HG02623 (cell line): Measurements from ENCODE around the gene MYRF.

ENCODE experiments used
- ATAC-seq: cut with Tn5 transposase; IDR thresholded peaks from one replicate; pipeline ENCODE4 v1.9.1; 2021; ENCODE audit warnings: moderate library complexity; ENCODE audit not compliant: unreplicated experiment

The MYRF gene

GRCh38 chr11:61752117-61752924 is at the start of gene MYRF:
Gene MYRF, plus strand, starts transcription at chr11:61752636. Its CDS starts 109 bp downstream, at chr11:61752745.
- ATAC-seq: no peak

- no peak for ATAC-seq
Measured at GRCh38 chr11:61702701-61703312, 49.6 kb upstream of the MYRF start.

- ATAC-seq: no peak
Measured at GRCh38 chr11:61704838-61705237, 47.6 kb upstream of the MYRF start.

- no peak for ATAC-seq
Measured at GRCh38 chr11:61706452-61707400, 45.7 kb upstream of the MYRF start.

GRCh38 chr11:61707574-61707973 is 44.9 kb upstream of the MYRF start:
- no peak for ATAC-seq

GRCh38 chr11:61709110-61709509 is 43.3 kb upstream of the MYRF start:
- ATAC-seq: no peak

- no peak for ATAC-seq
Measured at GRCh38 chr11:61709572-61709971, 42.9 kb upstream of the MYRF start.

- ATAC-seq: no peak
Measured at GRCh38 chr11:61710019-61710418, 42.4 kb upstream of the MYRF start.

- no peak for ATAC-seq
Measured at GRCh38 chr11:61711037-61711436, 41.4 kb upstream of the MYRF start.

GRCh38 chr11:61711498-61711897 is 40.9 kb upstream of the MYRF start:
- no peak for ATAC-seq

- no peak for ATAC-seq
Measured at GRCh38 chr11:61712314-61712713, 40.1 kb upstream of the MYRF start.

GRCh38 chr11:61712846-61713245 is 39.6 kb upstream of the MYRF start:
- no peak for ATAC-seq

GRCh38 chr11:61713464-61713863 is 39.0 kb upstream of the MYRF start:
- no peak for ATAC-seq

- no peak for ATAC-seq
Measured at GRCh38 chr11:61713906-61714305, 38.5 kb upstream of the MYRF start.

GRCh38 chr11:61714316-61714715 is 38.1 kb upstream of the MYRF start:
- ATAC-seq: no peak

GRCh38 chr11:61714916-61715315 is 37.5 kb upstream of the MYRF start:
- ATAC-seq: no peak

- no peak for ATAC-seq
Measured at GRCh38 chr11:61715867-61716266, 36.6 kb upstream of the MYRF start.

GRCh38 chr11:61716478-61717285 is 35.8 kb upstream of the MYRF start:
- ATAC-seq: no peak

- ATAC-seq: no peak
Measured at GRCh38 chr11:61717286-61718033, 35.0 kb upstream of the MYRF start.

GRCh38 chr11:61718046-61718531 is 34.3 kb upstream of the MYRF start:
- ATAC-seq: no peak
